ENCODE data around the gene PRPH.

- TF ChIP-seq EZH2 (IDR thresholded peaks at IDR 0.05; ENCODE audit: borderline replicate concordance, insufficient read depth, low read depth, low read length, poor library complexity, severe bottlenecking) = no peak
- TF ChIP-seq, protein P1, sequence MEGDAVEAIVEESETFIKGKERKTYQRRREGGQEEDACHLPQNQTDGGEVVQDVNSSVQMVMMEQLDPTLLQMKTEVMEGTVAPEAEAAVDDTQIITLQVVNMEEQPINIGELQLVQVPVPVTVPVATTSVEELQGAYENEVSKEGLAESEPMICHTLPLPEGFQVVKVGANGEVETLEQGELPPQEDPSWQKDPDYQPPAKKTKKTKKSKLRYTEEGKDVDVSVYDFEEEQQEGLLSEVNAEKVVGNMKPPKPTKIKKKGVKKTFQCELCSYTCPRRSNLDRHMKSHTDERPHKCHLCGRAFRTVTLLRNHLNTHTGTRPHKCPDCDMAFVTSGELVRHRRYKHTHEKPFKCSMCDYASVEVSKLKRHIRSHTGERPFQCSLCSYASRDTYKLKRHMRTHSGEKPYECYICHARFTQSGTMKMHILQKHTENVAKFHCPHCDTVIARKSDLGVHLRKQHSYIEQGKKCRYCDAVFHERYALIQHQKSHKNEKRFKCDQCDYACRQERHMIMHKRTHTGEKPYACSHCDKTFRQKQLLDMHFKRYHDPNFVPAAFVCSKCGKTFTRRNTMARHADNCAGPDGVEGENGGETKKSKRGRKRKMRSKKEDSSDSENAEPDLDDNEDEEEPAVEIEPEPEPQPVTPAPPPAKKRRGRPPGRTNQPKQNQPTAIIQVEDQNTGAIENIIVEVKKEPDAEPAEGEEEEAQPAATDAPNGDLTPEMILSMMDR (IDR thresholded peaks at IDR 0.05) = no peak
These were observed 38.0 kb downstream of the PRPH start for GRCh38 chr12:49332891-49333371.
